ENCODE results near the gene SLC4A11.

- TF ChIP-seq CTCF (conservative IDR thresholded peaks at IDR 0.05 in 1 of 2, IDR thresholded peaks at IDR 0.05 in 1 of 2; ENCODE audit: extremely low read depth in 1 of 2, insufficient read depth in 1 of 2, low read depth in 1 of 2, low read length in 2 of 2) (no peak), EZH2 (IDR thresholded peaks at IDR 0.05; ENCODE audit: borderline replicate concordance, low read length) (no peak)
Measured at GRCh38 chr20:3227506-3227905, 11.5 kb downstream of the SLC4A11 start.
